ENCODE measurements around the gene ZGPAT. TPM values are rescaled to one million over a fixed set of nuclear protein-coding genes. Genes with fewer than 3 reads are reported as not detected.

ZGPAT gene
- total and polyA plus RNA-seq, 2 of the 4 experiments (the other 2 are of a cell fraction) = 13.4 to 20.2 TPM

DNA sequence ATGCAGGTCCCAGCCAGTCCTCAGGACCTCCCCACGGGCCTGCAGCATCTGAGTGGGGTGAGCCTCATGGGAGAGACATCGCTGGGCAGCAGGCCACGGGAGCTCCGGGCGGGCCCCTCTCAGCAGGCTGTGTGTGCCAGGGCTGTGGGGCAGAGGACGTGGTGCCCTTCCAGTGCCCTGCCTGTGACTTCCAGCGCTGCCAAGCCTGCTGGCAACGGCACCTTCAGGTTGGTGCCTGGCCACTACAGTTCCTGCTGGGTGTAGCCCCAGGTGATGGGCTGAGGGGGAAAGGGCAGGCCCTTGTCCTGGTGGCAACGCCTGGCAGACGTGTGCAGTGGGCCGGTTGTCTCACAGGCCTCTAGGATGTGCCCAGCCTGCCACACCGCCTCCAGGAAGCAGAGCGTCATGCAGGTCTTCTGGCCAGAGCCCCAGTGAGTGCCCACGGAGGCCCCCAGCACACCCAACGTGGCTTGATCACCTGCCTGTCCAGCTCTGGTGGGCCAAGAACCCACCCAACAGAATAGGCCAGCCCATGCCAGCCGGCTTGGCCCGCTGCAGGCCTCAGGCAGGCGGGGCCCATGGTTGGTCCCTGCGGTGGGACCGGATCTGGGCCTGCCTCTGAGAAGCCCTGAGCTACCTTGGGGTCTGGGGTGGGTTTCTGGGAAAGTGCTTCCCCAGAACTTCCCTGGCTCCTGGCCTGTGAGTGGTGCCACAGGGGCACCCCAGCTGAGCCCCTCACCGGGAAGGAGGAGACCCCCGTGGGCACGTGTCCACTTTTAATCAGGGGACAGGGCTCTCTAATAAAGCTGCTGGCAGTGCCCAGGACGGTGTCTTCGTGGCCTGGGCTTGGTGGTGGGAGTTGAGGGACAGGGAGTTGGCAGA is 12.2 kb upstream of the ZGPAT start:
- peaks cover 22% of the 10 kb centered on the region for H3K4me1 ChIP-seq (ENCODE audit: control insufficient read depth, insufficient read depth, low read length)
- no peak for TF ChIP-seq MAFK (IDR thresholded peaks at IDR 0.05; ENCODE audit: low read depth, low read length)
- intact Hi-C loops (cut with micrococcal nuclease) (no loop called here), in situ Hi-C loops (cut with MboI; ENCODE audit: low sequenced_read_pairs) (no loop called here), dilution Hi-C loops (cut with HindIII; ENCODE audit: low sequenced_read_pairs, unreplicated experiment) (no loop called here)
- H3K9ac ChIP-seq (ENCODE audit: low read depth, low read length) = no peak overlapping the region
- no peaks in the 10 kb centered on the region for H3K9me1 ChIP-seq (ENCODE audit: insufficient read depth, low read length)
- no peak overlapping the region for H3K27ac ChIP-seq (ENCODE audit: insufficient read depth, low read length)
- H2AK5ac ChIP-seq (ENCODE audit: low read depth, low read length) = no peak overlapping the region; the same call in 1 of the 2 replicates
- H4K5ac ChIP-seq (ENCODE audit: low read depth, low read length) = no peak overlapping the region
- CTCF ChIA-PET = no interaction called here
- H3K56ac ChIP-seq (ENCODE audit: extremely low read depth, insufficient read depth, low read length) = no peak overlapping the region
- WGBS, 2 experiments (ENCODE audit: extremely low coverage in 2 of 2, insufficient read length in 1 of 2) = 95% methylated on average over 9 of the region's 25 CpGs; no CpG with 5 or more reads in 1 of the 2 experiments
- no peak overlapping the region for H3K14ac ChIP-seq (replicated peaks; ENCODE audit: low read depth, low read length)
- H3K4me2 ChIP-seq (ENCODE audit: low read depth, low read length) = no peak overlapping the region
- peaks cover 10% of the 10 kb centered on the region; the same call in 1 of the 2 replicates for H3K36me3 ChIP-seq (ENCODE audit: control insufficient read depth, insufficient read depth, low read length)
- H4K8ac ChIP-seq (ENCODE audit: low read depth in 2 of 2, low read length in 2 of 2) = peak overlapping the region in 1 of 2 experiments; percentile 29; a peak in 1 of 4 replicates
- no peaks in the 10 kb centered on the region for H3K9me3 ChIP-seq (ENCODE audit: control insufficient read depth, insufficient read depth, low read length)
- DNase-seq (no peak), ATAC-seq (ENCODE audit: low read depth) (no peak)
- H2AK9ac ChIP-seq (replicated peaks; ENCODE audit: low read depth, low read length, poor library complexity) = peak overlapping the region; percentile 77
- peak overlapping the region; percentile 14 for H2AFZ ChIP-seq (replicated peaks; ENCODE audit: low read length, poor library complexity)
- peaks cover 11 to 40% of the 10 kb centered on the region in 2 experiments; a peak in 3 of 4 replicates for H3K79me1 ChIP-seq (ENCODE audit: low read depth in 1 of 2, low read length in 2 of 2)
- no peak overlapping the region for H3K23ac ChIP-seq (ENCODE audit: low read depth, low read length)
- peak overlapping the region; percentile 7 for H2BK5ac ChIP-seq (ENCODE audit: low read depth, low read length, poor library complexity, severe bottlenecking)
- H3K18ac ChIP-seq (ENCODE audit: low read depth, low read length) = no peak overlapping the region
- no peak overlapping the region for H2BK15ac ChIP-seq (ENCODE audit: low read depth, low read length)
- BruUV-seq (replicated peaks) = no TSS peak
- no peak overlapping the region for H2BK20ac ChIP-seq (ENCODE audit: low read depth, low read length)
- no peak overlapping the region for H4K91ac ChIP-seq (ENCODE audit: insufficient read depth, low read depth, low read length)
- POLR2A ChIA-PET (ENCODE audit: unreplicated experiment) = interaction anchor here (1.2 kb wide), 1 partner anchor 12 kb away, joined by 4 read pairs; the partner anchor contains the start of genes ARFRP1 and ZGPAT
- no peak overlapping the region for H2BK120ac ChIP-seq (ENCODE audit: low read depth, low read length)
- H3K27me3 ChIP-seq (ENCODE audit: control insufficient read depth, insufficient read depth, low read length) = no peaks in the 10 kb centered on the region
- H4K20me1 ChIP-seq (ENCODE audit: insufficient read depth, low read length) = no peaks in the 10 kb centered on the region
- H3K4ac ChIP-seq (ENCODE audit: low read depth, low read length) = no peak overlapping the region
- no peak overlapping the region for H3K4me3 ChIP-seq (ENCODE audit: insufficient read depth, low read depth, low read length)

Data from IMR-90 (cell line).